Measurements from ENCODE around the gene GJA3. TPM values are rescaled to one million over a fixed set of nuclear protein-coding genes. Genes with fewer than 3 reads are reported as not detected.
A peak's percentile ranks its signal among the peaks of the same experiment; 100 is the strongest.

Gene GJA3
- total and polyA plus RNA-seq, 2 donors (not counting 1 experiment from before 2014, with no cell fraction given), result 0.33 to 0.44 TPM

DNA sequence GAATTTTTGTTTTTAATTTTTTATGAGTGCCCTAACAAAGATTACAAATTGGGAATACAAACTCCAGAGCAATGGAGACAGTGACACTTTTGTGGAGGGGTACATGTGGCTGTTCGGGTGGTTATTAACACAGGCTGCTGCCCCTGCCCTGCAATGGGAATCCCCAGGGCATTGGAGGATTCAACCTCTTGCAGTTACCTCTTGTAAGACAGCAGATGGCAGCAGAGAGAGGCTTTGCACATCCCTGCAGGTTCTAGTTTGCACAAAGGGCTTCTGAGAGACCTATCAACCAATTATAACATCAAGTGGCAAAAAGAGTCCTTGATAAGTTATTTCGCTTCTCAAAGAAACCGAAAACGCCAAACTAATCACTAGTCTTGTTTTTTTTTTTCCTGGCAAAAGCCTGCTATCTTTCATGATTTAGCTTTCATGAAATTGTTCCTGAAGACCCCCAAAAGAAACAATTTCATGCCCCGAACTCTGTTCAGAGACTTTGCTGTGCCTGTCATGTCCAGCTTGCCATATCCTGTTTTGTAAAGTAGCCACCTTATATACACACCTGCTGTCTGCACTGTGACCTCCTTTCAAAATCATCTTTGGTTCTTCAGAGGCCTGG lies 21.5 kb upstream of the GJA3 start:
- DNase-seq (ENCODE audit: low read depth in 2 of 2), result peak; percentile 65 to 83
- TF ChIP-seq, protein P1, sequence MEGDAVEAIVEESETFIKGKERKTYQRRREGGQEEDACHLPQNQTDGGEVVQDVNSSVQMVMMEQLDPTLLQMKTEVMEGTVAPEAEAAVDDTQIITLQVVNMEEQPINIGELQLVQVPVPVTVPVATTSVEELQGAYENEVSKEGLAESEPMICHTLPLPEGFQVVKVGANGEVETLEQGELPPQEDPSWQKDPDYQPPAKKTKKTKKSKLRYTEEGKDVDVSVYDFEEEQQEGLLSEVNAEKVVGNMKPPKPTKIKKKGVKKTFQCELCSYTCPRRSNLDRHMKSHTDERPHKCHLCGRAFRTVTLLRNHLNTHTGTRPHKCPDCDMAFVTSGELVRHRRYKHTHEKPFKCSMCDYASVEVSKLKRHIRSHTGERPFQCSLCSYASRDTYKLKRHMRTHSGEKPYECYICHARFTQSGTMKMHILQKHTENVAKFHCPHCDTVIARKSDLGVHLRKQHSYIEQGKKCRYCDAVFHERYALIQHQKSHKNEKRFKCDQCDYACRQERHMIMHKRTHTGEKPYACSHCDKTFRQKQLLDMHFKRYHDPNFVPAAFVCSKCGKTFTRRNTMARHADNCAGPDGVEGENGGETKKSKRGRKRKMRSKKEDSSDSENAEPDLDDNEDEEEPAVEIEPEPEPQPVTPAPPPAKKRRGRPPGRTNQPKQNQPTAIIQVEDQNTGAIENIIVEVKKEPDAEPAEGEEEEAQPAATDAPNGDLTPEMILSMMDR (conservative IDR thresholded peaks at IDR 0.05 in 1 of 2, IDR thresholded peaks at IDR 0.05 in 1 of 2; ENCODE audit: low read depth in 1 of 2, low read length in 2 of 2), result peak; percentile 91 to 94
- no peak for TF ChIP-seq EZH2 (IDR thresholded peaks at IDR 0.05; ENCODE audit: low read length, missing control alignments)
- Histone ChIP-seq H4K20me1 (ENCODE audit: control insufficient read depth, extremely low read depth, insufficient read depth, low read length) (no peaks in the 10 kb centered on the region), H2AFZ (ENCODE audit: low read length) (no peak overlapping the region), H3K79me2 (ENCODE audit: control insufficient read depth, insufficient read depth, low read length) (no peaks in the 10 kb centered on the region), H3K36me3 (ENCODE audit: control insufficient read depth, insufficient read depth, low read length) (no peaks in the 10 kb centered on the region), H3K27ac (ENCODE audit: insufficient read depth, low read length) (no peak overlapping the region), H3K9me3 (ENCODE audit: control insufficient read depth, insufficient read depth, low read depth, low read length) (no peaks in the 10 kb centered on the region), H3K27me3 (ENCODE audit: control insufficient read depth, insufficient read depth, low read length) (peaks cover 23% of the 10 kb centered on the region), H3K4me3 (replicated peaks in 1 of 4; ENCODE audit: control extremely low read depth in 1 of 4, insufficient read depth in 1 of 4, low read depth in 3 of 4, low read length in 4 of 4) (no peak overlapping the region), H3K4me2 (ENCODE audit: extremely low read depth, insufficient read depth, low read length) (no peak overlapping the region), H3K4me1 (ENCODE audit: control insufficient read depth, extremely low read depth, insufficient read depth, low read length) (no peaks in the 10 kb centered on the region), H3K9ac (ENCODE audit: insufficient read depth, low read length) (no peak overlapping the region)

DNA sequence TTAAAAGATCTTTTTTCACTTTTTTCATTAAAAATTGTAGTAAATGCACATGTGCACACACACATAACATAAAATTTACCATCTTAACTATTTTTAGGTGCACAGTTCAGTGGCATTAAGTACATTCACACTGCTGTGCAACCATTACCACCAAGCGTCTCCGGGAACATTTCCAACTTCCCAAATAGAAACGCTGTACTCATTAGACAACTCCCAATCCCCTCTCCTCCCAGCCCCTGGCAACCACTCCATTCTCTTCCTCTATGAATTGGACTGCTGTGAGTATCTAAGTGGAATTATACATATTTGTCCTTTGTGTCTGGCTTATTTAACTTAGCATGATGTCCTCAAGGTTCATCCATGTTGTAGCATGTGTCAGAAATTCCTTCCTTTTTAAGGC lies 20.3 kb upstream of the GJA3 start:
- Histone ChIP-seq H4K20me1 (ENCODE audit: control insufficient read depth, extremely low read depth, insufficient read depth, low read length) (no peaks in the 10 kb centered on the region), H3K27ac (ENCODE audit: insufficient read depth, low read length) (no peak overlapping the region), H3K27me3 (ENCODE audit: control insufficient read depth, insufficient read depth, low read length) (peaks cover 23% of the 10 kb centered on the region), H3K4me1 (ENCODE audit: control insufficient read depth, extremely low read depth, insufficient read depth, low read length) (no peaks in the 10 kb centered on the region), H3K36me3 (ENCODE audit: control insufficient read depth, insufficient read depth, low read length) (no peaks in the 10 kb centered on the region), H3K79me2 (ENCODE audit: control insufficient read depth, insufficient read depth, low read length) (no peaks in the 10 kb centered on the region), H2AFZ (ENCODE audit: low read length) (no peak overlapping the region), H3K9ac (ENCODE audit: insufficient read depth, low read length) (no peak overlapping the region), H3K4me3 (replicated peaks in 1 of 4; ENCODE audit: control extremely low read depth in 1 of 4, insufficient read depth in 1 of 4, low read depth in 3 of 4, low read length in 4 of 4) (no peak overlapping the region), H3K4me2 (ENCODE audit: extremely low read depth, insufficient read depth, low read length) (no peak overlapping the region), H3K9me3 (ENCODE audit: control insufficient read depth, insufficient read depth, low read depth, low read length) (no peaks in the 10 kb centered on the region)
- TF ChIP-seq, protein P1 (conservative IDR thresholded peaks at IDR 0.05 in 1 of 2, IDR thresholded peaks at IDR 0.05 in 1 of 2; ENCODE audit: low read depth in 1 of 2, low read length in 2 of 2), result no peak
- no peak for TF ChIP-seq EZH2 (IDR thresholded peaks at IDR 0.05; ENCODE audit: low read length, missing control alignments)
- no peak for DNase-seq (ENCODE audit: low read depth in 2 of 2)

DNA sequence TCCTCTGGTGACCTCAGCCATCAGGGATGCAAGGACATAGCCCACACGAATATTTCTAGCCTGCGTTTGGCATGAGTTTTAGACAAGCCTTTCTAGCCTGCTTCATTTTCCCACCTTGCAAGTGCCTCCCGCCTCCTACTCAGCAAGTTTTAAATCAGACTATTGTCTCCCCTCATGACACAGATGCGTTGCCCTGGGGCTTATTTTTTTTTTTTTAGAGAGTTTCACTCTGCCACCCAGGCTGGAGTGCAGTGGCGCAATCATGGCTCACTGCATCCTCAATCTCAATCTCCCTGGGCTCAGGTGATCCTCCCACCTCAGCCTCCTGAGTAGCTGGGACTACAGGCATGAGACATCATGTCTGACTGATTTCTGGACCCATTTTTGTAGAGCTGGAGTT lies 17.3 kb upstream of the GJA3 start:
- Histone ChIP-seq H3K27ac (ENCODE audit: insufficient read depth, low read length) (no peak overlapping the region), H3K9ac (ENCODE audit: insufficient read depth, low read length) (no peak overlapping the region), H3K4me1 (ENCODE audit: control insufficient read depth, extremely low read depth, insufficient read depth, low read length) (peaks cover 8% of the 10 kb centered on the region), H3K9me3 (ENCODE audit: control insufficient read depth, insufficient read depth, low read depth, low read length) (no peaks in the 10 kb centered on the region), H3K27me3 (ENCODE audit: control insufficient read depth, insufficient read depth, low read length) (peaks cover 12% of the 10 kb centered on the region), H3K79me2 (ENCODE audit: control insufficient read depth, insufficient read depth, low read length) (no peaks in the 10 kb centered on the region), H2AFZ (ENCODE audit: low read length) (no peak overlapping the region), H3K4me2 (ENCODE audit: extremely low read depth, insufficient read depth, low read length) (no peak overlapping the region), H4K20me1 (ENCODE audit: control insufficient read depth, extremely low read depth, insufficient read depth, low read length) (no peaks in the 10 kb centered on the region), H3K36me3 (ENCODE audit: control insufficient read depth, insufficient read depth, low read length) (no peaks in the 10 kb centered on the region), H3K4me3 (replicated peaks in 1 of 4; ENCODE audit: control extremely low read depth in 1 of 4, insufficient read depth in 1 of 4, low read depth in 3 of 4, low read length in 4 of 4) (no peak overlapping the region)
- TF ChIP-seq, protein P1 (conservative IDR thresholded peaks at IDR 0.05 in 1 of 2, IDR thresholded peaks at IDR 0.05 in 1 of 2; ENCODE audit: low read depth in 1 of 2, low read length in 2 of 2), result no peak
- TF ChIP-seq EZH2 (IDR thresholded peaks at IDR 0.05; ENCODE audit: low read length, missing control alignments), result no peak
- DNase-seq (ENCODE audit: low read depth in 2 of 2), result no peak
